GM18873 (cell line): ENCODE measurements around the gene ATG2B.
"Not testable (repeated sequence)": the region's sequence is repeated elsewhere in the genome, so short reads cannot be mapped to it uniquely, and the experiment has no call there.

Source experiments
- ATAC-seq: cut with Tn5 transposase; IDR thresholded peaks from one replicate; pipeline ENCODE4 v1.9.1; 2021; ENCODE audit warnings: mild to moderate bottlenecking, moderate library complexity, moderate number of reproducible peaks; ENCODE audit not compliant: unreplicated experiment, low FRiP score

Gene ATG2B

DNA sequence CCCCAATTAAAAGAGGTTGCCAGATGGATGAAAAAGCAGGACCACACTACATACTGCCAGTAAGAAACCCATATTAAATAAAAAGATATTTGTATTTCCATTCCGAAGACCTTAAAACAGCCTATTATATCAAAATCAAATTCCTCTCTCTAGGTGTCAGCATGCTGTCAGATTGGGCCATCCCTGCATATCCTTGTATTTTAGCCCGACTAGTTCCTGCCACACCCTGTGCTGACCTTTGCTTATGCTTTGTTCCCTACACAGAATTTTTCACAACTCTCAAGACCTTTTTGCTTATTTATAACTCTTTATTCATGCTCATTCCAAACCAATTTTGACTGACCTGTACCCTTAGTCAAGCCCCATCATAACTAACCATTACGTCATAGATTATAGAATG lies 13.0 kb upstream of the ATG2B start:
- ATAC-seq: no peak

DNA sequence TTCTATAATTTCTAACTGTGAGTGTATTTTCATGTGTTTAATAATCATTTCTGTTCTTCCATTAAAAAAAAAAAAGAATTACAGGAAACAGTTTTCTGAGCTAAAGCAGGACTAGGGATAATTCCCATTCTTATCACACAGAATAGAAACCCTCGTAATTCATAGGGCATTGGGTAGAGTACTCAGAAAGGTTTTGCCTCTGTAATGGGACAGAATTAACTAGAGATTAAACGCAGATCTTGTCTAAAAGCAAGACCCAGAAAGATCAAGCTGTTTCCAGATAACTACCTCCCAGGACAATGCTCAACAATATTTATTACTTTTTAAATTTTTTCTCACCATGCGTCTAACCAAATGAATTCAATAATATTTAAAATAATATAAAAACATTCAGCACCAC lies 10.4 kb upstream of the ATG2B start:
- no peak for ATAC-seq

DNA sequence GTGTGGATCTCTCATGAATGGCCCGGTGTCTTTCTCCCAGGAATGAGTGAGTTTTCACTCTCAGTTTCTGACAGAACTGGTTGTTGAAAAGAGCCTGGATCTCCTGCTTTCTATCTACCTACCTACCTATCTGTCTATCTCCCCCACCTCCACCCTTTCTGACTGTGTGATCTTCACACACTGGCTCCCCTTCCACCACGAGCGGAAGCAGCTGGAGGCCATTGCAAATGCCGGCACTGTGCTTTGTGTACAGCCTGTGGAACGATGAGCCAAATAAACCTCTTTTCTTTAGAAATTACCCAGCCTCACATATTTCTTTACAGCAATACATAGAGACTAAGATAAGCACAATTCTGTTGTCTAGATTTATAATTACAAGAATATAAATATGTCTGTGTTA lies 7.4 kb upstream of the ATG2B start:
- no peak for ATAC-seq

GRCh38 chr14:96368534-96368933 lies 5.4 kb upstream of the ATG2B start:
- ATAC-seq: no peak

GRCh38 chr14:96364962-96365361 lies 1.8 kb upstream of the ATG2B start:
- no peak for ATAC-seq

- peak; percentile 22 for ATAC-seq
Measured at GRCh38 chr14:96363751-96364336, 703 bp upstream of the ATG2B start.

- peak; percentile 15 for ATAC-seq
Measured at GRCh38 chr14:96362071-96362964, 823 bp downstream of the ATG2B start.

DNA sequence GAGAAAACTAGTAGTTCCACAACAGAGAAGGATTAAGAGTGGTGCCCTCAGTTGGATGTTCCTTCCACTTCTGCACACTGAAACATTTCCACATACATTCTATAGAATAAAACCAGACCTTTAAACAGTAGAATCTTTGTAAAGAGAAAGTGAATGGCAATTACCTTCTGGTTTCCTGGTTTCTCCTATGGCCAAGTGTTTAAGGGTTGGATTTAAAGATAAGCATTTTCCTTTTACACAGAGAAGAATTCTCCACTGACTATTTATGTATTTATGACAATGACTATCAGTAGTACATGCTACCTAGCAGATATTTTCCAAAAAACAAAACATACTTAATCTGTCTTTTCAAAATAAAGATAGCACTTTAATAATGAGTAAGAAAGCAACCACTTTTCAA lies 3.2 kb downstream of the ATG2B start:
- ATAC-seq: no peak

GRCh38 chr14:96357216-96357615 lies 5.9 kb downstream of the ATG2B start:
- ATAC-seq: no peak

- ATAC-seq: no peak
Measured at GRCh38 chr14:96354246-96354645, 8.9 kb downstream of the ATG2B start.

DNA sequence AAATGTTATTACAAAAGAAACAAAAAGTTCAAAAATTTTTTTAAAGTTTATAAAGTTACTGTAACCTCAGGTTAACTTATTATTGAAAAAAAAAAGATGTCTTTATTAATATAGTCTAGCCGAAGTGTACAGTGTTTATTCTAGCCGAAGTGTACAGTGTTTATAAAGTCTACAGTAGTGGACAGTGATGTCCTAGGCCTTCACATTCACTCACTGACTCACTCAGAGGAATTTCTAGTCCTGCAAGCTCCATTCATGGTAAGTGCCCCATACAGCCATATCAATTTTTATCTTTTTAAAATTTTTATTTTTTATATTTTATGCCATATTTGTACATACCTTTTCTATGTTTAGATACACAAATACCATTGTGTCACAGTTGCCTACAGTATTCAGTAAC lies 10.4 kb downstream of the ATG2B start:
- ATAC-seq: no peak

- ATAC-seq: no peak
Measured at GRCh38 chr14:96351986-96352385, 11.2 kb downstream of the ATG2B start.

DNA sequence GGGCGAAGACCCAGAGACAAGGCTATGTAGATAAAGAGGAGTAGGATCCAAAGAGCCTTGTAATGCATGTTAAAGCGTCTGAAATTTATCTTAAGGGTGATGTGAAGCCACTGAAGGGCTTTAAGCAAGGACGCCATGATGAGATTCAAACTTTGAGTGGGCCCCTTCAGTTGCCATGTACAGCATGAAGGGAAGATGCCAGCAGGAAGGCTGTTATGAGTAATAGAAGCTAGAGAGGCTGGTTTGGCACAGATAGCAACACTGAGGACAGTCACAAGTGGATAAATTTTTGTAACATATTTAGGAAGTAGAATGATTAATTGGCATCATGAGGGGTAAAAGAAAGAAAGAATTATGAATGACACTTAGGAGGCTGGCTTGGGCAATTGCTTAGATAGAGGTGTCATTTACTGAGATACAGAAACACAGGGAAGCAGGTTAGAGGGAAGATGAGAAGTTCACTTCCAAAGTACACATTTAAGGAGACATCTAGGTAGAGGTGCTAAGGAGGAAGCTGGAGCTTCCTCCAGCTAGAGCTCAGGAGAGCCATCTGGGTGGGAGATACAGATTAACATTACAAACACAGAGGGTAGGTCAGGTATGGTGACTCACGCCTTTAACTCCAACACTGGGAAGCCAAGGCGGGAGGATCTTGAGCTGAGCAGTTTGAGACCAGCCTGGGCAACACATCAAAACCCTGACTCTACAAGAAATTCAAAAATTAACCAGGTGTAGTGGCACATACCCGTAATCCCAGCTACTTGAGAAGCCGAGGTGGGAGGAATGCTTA lies 13.7 kb downstream of the ATG2B start:
- no peak for ATAC-seq

DNA sequence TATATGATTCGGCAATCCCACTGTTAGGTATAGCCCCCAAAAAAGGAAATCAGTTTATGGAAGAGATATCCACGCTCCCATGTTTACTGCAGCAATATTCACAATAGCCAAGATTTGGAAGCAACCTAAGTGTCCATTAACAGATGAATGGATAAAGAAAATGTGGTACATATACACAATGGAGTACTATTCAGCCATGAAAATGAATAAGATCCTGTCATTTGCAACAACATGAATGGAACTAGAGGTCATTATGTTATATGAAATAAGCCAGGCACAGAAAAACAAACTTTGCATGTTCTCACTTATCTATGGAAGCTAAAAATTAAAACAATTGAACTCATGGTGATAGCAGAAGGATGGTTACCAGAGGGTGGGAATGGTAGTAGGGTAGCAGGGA lies 15.2 kb downstream of the ATG2B start:
- ATAC-seq: not testable (repeated sequence)

DNA sequence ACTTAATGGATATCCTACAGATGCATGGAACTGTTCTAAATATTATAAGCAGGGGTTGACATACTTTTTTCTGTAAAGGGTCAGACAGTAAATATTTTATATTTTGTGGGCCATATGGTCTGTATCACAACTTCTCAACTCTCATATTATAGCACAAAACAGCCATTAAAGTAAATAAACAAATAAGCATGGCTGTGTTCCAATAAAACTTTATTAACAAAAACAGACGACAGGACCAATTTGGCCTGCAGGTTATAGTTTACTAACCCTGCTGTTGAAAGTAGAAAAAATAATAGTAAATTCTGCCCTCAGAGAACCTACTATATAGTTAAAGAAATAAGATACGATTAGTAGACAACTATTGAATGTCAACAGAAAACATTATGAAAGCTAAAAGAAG lies 17.5 kb downstream of the ATG2B start:
- ATAC-seq: no peak

DNA sequence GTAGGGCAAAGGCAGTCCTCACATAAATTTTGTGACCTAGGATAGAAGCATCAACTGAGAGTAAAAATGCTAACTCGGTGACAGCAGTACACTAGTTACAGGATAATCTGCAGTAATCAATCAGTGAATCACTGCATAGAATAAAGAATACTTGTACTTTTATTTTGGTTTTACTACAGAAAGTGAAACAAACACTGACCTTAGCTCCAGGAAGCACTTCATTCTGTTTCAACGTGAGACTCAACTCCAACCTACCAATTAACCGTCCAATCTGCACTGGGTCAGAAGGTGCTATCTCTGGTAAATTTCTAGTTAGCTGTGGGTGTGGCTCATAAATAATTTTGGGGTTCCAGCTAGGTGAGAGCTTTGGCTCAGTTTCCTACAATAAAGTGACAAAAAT lies 21.8 kb downstream of the ATG2B start:
- ATAC-seq: no peak

- ATAC-seq: no peak
Measured at GRCh38 chr14:96338551-96338950, 24.6 kb downstream of the ATG2B start.

DNA sequence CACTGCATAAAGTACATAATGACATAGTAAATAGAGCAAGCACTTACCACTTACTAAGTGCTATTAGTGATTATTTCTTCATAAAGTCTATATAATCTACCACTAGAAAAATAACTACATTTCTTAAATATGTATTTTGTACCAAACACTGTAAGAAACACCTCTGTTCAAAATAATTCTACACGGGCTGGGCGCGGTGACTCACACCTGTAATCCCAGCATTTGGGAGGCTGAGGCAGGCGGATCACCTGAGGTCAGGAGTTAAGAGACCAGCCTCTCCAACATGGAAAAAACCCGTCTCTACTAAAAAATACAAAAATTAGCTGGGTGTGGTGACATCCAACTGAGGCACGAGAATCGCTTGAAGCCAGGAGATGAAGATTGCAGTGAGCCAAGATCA lies 38.9 kb downstream of the ATG2B start:
- ATAC-seq: no peak

DNA sequence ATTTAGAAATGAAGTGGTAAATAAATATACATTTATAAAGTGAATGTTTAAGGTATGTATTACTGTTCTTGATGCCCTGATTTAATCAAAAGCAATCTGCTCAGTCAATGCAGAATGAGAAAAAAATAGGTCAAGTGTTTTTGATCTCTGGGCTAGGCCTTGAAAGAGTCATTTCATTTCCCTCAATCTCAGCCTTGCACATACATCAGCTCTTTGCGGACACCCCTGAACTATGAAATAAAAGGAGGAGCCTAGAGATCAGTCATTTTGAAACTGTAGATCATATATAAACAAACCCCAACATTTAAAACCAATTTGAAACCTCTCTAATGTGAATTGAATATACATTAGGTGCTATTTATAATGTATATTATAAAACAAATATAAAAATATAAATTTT lies 42.5 kb downstream of the ATG2B start:
- no peak for ATAC-seq

GRCh38 chr14:96318836-96319235 lies 44.3 kb downstream of the ATG2B start:
- no peak for ATAC-seq

GRCh38 chr14:96316087-96316486 lies 47.1 kb downstream of the ATG2B start:
- no peak for ATAC-seq
